ENCODE measurements around the gene PRLHR. TPM values are rescaled to one million over a fixed set of nuclear protein-coding genes. Genes with fewer than 3 reads are reported as not detected.

PRLHR gene
- total and polyA plus RNA-seq, 5 experiments from 2014 or later = not detected

GRCh38 chr10:118544401-118544948 is 51.0 kb downstream of the PRLHR start:
- Mint-ChIP-seq H3K36me3 (no peaks in the 10 kb centered on the region), H3K9me3 (peaks cover 0 to 2% (median 0%) of the 10 kb centered on the region in 9 donors), H3K4me1 (peaks cover 0 to 6% (median 2%) of the 10 kb centered on the region in 4 donors), H3K27ac (no peak overlapping the region), H3K27me3 (peaks cover 22 to 71% (median 37%) of the 10 kb centered on the region in 5 donors), H3K4me3 (no peak overlapping the region)
- POLR2A ChIA-PET = no interaction called here
- DNase-seq (no peak), ATAC-seq (no peak)

- Mint-ChIP-seq H3K4me1 (peaks cover 0 to 6% (median 2%) of the 10 kb centered on the region in 4 donors), H3K36me3 (no peaks in the 10 kb centered on the region), H3K27me3 (peaks cover 23 to 77% (median 39%) of the 10 kb centered on the region in 5 donors), H3K4me3 (no peak overlapping the region), H3K27ac (peak overlapping the region in 1 of 10 donors; percentile 44), H3K9me3 (no peaks in the 10 kb centered on the region)
- ATAC-seq (peak; percentile 73 to 75), DNase-seq (peak in 9 of 10 donors; percentile 11 to 43 (median 20))
- POLR2A ChIA-PET = no interaction called here
Observed at GRCh38 chr10:118543714-118544400, 51.6 kb downstream of the PRLHR start.

- POLR2A ChIA-PET = no interaction called here
- Mint-ChIP-seq H3K9me3 (no peaks in the 10 kb centered on the region), H3K4me3 (no peak overlapping the region), H3K4me1 (peaks cover 0 to 6% (median 3%) of the 10 kb centered on the region in 4 donors), H3K36me3 (no peaks in the 10 kb centered on the region), H3K27ac (no peak overlapping the region), H3K27me3 (peaks cover 26 to 81% (median 43%) of the 10 kb centered on the region in 5 donors)
- ATAC-seq (no peak), DNase-seq (no peak)
Observed at GRCh38 chr10:118542745-118543144, 52.7 kb downstream of the PRLHR start.

GRCh38 chr10:118542205-118542604 is 53.2 kb downstream of the PRLHR start:
- no peak overlapping the region for H3K4me3 Mint-ChIP-seq
- no peaks in the 10 kb centered on the region for H3K9me3 Mint-ChIP-seq
- POLR2A ChIA-PET = no interaction called here
- peaks cover 25 to 79% (median 43%) of the 10 kb centered on the region in 5 donors for H3K27me3 Mint-ChIP-seq
- ATAC-seq = no peak
- no peak overlapping the region for H3K27ac Mint-ChIP-seq
- H3K36me3 Mint-ChIP-seq = no peaks in the 10 kb centered on the region
- peaks cover 0 to 6% (median 3%) of the 10 kb centered on the region in 4 donors for H3K4me1 Mint-ChIP-seq
- DNase-seq = no peak

DNA sequence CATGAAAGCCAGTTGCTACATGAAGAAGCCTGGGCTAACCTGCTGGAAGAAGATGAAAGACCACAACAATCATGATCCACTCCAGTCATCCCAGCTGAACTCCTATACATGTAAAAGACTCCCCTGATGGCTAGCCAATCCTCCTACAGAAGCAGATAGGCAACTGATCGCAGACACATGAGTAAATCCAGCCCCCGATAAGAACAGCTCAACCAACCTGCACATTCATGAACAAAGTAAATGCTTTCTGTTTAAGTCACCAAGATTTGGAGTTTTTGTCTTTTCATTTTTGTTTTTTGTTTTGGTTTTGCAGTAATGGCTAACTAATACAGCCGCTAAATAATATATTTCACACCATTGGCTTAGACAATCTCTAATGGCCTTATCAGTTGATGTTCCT is 53.7 kb downstream of the PRLHR start:
- Mint-ChIP-seq H3K36me3 (no peaks in the 10 kb centered on the region), H3K4me3 (no peak overlapping the region), H3K27ac (no peak overlapping the region), H3K4me1 (peaks cover 0 to 6% (median 3%) of the 10 kb centered on the region in 4 donors), H3K27me3 (peaks cover 22 to 74% (median 43%) of the 10 kb centered on the region in 5 donors), H3K9me3 (no peaks in the 10 kb centered on the region)
- no peak for DNase-seq
- no peak for ATAC-seq
- POLR2A ChIA-PET = no interaction called here

Other genes with a start within 250 kb of the PRLHR start
- 10 to 100 TPM; 37.8 to 42.1 TPM for gene CACUL1, start 159.3 kb upstream of the PRLHR start, total RNA-seq
- 10 to 100 TPM; 23.1 to 29.2 (median 25.4) TPM for gene CACUL1, start 159.3 kb upstream of the PRLHR start, polyA plus RNA-seq

All from naive thymus-derived CD8-positive, alpha-beta T cell (primary cell).